T-helper 1 cell (primary cell): Measurements from ENCODE around the gene AKT1S1.

ENCODE experiments used
- DNase-seq, 5 donors: peaks; one replicate each; pipeline ENCODE4 v3.0.0-alpha.2; 2012 to 2020

Gene AKT1S1

GRCh38 chr19:49866933-49867782 lies 10.0 kb downstream of the AKT1S1 start, which contains the start of gene PNKP:
Gene PNKP (minus strand): TSS chr19:49867576. CDS start chr19:49867204, 372 bp downstream.
- peak; percentile 63 to 93 (median 82) for DNase-seq

DNA sequence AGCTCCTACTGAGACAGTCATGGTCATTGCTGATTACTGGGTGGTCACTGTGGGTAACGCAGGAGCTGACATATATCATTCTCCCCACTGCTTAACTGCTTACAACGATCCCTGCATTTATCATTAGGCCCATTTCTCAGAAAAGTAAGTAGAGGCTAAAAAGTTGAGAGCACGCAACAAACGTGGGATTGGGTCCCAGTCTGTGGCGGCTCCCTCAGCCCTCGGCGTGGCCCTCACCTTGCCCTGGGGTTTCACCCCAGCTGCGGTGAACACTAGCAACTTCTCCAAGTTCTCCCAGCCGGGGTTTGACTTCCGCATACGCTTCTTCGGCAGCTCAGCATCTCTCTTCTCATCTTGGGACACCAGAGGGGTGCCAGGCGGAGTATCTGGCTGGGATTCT lies 12.3 kb downstream of the AKT1S1 start:
- no peak for DNase-seq

DNA sequence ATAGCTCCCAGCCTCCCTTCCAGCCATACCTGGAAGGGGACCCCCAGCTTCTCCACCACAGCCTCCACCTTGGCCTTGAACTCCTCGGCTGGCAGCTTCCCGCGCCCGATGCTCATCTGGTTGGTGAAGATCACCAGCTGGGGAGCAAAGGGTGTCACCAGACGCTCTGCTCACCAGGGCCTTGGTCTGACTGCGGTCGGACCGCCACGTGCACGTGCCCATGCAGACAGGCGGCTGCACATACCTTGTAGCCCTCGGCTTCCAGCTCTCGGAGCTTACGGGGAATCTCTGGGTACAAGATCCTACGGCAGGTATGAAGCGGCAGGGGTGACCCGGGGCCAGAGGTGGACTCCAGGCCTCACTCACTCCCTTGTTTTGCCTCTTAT lies 13.2 kb downstream of the AKT1S1 start:
- DNase-seq = no peak

GRCh38 chr19:49863254-49863934 lies 13.8 kb downstream of the AKT1S1 start:
- no peak for DNase-seq

DNA sequence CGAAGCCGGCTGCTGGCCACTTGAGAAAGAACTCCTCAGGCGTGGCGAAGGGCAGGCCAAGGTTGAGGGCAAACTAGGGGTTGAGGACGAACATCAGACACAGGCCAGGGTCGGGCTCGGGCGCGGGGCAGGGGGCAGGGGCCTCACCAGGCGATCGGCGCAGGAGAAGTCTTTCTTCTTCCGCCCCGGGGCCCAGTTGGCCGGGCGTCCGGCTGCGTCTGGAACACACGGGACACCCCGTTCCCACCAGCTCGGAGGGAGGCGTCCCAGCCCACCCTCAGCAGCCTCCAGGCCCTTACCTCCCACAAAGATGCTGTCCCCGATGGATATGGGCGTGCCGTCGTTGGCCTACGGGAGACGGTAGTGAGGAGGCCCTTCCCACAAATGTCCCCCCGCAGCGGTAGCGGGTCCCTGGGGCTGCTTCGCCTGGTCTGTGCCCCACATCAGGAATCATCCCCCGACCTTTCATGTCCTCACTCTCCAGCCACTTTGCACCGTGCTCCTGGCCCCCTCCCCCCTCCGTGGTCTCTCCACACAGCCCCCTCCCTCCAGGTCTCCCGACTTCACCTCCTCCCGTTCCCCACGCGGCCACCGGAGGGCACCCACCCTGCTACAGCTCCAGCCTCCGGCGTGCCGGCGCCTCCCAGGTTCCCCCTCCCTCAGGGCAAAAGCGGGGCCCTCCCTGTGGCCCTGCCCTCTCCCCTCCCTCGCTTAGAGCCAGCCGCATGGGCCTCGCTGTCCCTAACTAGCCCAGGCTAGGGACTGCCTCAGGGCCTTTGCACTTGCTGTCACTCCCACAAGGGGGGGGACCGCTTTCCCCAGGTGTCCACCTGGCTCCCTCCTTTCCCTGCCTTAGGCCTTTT lies 14.5 kb downstream of the AKT1S1 start:
- DNase-seq = no peak

- DNase-seq = no peak
Measured at GRCh38 chr19:49861541-49862378, 15.4 kb downstream of the AKT1S1 start.

DNA sequence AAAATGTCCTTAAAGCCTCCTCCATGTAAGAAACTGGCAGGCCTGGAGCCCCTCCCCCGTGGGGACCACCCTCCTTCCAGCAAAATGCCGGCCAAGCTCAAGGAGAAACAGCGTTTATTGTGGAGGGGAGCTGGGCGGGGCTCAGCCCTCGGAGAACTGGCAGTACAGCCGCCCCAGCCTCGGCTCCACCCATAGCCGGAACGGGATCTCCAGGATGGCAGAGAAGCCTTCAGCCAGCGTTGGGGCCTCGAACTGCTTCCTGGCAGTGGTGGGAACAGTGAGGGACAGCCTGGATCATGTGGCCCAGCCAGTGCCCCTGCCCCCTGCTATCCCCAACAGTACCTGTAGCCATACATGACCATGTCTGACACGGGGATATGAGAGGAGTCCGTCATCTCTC lies 16.0 kb downstream of the AKT1S1 start:
- no peak for DNase-seq

- no peak for DNase-seq
Measured at GRCh38 chr19:49860336-49861102, 16.6 kb downstream of the AKT1S1 start.

GRCh38 chr19:49859682-49860335 lies 17.3 kb downstream of the AKT1S1 start:
- no peak for DNase-seq

DNA sequence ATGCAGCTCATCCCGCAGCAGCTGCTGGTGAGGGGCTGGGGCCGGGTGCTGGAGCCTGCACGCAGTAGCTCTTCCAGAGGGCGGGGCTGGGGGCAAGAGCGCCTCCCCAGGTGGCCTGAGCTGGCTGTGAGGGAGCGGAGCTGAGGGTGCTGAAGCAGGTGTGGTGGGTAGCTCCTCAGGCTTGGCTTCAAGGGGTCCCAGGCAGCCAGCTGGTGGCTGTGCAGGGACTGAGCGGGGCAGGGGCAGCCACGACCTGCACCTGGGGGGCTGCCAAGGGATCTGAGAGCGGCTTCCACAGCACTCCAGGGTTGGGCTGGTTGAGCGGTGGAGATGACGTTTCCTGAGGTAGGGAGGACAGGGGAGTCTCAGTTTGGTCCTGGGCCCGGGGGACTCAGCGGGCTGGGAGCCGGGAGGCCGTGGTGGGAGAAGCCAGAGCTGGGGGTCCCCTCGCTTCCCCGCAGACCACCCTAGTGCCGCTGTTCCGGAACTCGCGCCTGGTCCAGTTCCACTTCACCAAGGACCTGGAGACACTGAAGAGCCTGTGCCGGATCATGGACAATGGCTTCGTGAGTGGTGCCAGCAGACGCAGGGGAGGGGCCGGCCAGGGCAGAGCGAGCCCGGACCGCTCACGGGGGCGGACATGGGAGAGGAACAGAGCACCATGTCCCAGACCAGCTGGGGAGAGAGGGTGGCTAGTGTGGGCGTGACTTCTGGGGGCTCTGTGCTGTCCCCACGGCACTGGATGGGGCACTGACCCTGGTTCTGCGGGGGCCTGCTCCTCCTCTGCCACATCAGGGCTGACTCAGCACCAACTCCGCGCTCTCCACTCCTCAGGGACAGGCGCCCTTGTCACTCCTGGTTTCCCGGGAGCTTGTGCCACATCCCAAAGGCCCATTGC lies 18.8 kb downstream of the AKT1S1 start:
- DNase-seq = no peak

DNA sequence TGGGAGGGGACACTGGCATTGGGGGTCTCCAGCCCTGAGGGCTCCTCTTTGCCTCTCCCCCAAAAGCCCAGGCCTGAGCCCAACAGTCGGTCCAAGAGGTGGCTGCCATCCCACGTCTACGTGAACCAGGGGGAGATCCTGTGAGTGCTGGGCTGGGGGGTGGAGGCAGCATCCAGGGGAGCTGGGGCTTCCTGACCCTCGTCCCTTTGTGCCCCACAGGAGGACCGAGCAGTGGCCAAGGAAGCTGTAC lies 19.4 kb downstream of the AKT1S1 start:
- DNase-seq = no peak

DNA sequence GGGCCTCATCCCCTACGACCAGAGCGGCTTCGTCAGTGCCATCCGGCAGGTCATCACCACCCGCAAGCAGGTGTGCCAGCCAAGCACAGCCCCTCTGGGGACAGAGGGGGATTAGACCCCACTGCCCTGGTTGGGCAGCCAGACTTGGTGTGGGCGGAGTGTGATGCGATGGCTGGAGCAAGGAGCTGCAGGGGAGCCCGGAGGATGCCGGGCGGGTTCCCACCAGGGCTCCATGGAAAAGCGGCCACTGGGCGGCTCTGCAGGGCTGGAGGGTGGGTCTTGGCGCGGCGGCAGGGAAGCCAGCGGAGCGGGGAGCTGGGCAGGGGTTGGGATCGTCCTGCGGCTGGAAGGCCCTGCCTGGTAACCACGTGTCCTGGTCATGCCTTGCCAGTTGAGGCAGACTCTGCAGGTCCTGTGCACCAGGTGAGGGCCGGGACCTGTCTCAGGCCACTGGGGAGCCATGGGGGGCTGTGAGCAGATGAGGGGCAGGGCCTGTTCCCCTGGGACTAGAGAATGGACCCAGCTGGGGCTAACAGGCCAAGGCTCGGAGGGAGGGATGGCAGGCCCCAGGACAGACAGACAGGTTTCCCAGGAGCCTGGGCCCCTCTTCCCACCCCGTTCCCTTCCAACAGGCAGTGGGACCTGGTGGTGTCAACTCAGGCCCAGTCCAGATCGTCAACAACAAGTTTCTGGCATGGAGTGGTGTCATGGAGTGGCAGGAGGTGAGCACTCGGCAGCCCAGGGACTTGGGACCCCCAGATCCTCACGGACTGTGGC lies 19.9 kb downstream of the AKT1S1 start:
- no peak for DNase-seq

DNA sequence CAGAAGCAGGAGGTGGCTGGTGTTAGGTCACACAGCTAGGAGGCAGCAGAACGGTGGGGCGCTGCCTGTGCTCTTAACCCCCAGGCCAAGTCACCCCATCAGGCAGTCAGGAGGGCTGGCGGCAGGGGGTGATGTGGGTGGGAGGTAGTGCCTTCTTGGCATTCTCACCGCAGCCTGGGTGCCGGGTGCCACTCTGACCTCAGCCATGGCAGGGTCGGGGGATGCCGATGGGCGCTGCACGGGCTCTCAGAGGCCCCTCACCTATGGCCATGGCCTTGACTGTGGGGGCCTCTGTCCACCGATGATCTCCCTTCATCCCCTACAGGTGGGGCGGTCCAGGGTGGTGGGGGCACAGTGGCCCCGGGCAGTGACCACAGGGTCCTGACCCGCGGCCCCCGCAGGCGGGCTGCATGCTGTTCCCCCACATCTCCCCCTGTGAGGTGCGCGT lies 20.6 kb downstream of the AKT1S1 start:
- DNase-seq = no peak

DNA sequence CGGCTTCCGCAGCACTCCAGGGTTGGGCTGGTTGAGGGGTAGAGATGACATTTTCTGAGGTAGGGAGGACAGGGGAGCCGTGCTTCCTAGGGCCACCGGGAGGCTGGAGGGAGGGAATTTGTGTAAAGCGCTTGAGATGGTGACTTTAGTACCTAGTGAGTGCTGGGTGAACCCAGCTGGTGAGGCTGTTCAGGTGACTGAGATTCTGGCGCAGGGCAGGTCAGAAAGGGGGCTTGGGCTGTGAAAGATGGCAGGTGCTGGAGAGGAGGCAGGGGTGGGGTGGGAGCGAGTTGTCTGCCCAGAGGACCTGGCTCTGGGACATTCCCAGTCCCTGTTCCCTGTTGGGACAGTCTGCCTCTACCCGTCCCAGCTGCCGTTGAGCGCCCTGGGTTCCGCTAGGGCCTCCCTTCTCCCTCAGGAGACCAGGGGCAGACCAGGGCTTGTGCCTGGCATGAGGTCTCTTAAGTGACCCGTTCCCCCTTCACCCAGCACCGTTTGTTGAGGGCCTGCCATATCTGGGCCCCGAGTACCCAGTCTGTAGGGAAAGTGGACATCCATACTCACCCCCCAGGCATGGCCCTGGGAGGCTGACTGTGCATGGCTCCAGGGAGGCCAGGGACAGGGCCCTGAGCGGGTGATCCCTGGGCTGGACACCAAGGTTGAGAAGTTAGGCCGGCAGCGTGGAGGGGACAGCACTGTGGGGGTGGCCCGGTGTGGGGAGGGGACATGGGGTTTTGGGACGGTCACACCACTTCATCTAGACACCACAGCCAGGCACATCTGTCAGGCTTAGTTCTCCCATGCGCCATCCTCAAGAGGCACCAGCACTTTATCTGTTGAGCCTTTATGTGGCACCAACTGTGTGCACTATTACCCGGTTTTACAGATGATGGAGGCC lies 21.2 kb downstream of the AKT1S1 start:
- no peak for DNase-seq

DNA sequence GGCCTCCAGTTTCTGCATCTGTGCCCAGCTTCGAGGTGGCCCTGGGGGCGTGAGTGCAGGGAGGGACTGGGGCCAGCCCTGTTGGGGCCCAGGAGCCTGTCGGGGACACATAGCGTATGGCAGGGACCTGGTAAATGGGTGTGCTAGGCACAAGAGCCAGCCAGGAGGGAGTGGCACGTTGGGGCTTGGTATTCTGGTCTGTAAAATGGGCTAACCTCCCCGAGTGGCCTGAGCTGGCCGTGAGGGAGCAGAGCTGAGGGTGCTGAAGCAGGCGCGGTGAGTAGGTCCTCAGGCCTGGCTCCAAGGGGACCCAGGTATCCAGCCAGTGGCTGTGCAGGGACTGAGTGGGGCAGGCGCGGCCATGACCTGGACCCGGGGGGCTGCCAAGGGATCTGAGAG lies 21.9 kb downstream of the AKT1S1 start:
- no peak for DNase-seq

DNA sequence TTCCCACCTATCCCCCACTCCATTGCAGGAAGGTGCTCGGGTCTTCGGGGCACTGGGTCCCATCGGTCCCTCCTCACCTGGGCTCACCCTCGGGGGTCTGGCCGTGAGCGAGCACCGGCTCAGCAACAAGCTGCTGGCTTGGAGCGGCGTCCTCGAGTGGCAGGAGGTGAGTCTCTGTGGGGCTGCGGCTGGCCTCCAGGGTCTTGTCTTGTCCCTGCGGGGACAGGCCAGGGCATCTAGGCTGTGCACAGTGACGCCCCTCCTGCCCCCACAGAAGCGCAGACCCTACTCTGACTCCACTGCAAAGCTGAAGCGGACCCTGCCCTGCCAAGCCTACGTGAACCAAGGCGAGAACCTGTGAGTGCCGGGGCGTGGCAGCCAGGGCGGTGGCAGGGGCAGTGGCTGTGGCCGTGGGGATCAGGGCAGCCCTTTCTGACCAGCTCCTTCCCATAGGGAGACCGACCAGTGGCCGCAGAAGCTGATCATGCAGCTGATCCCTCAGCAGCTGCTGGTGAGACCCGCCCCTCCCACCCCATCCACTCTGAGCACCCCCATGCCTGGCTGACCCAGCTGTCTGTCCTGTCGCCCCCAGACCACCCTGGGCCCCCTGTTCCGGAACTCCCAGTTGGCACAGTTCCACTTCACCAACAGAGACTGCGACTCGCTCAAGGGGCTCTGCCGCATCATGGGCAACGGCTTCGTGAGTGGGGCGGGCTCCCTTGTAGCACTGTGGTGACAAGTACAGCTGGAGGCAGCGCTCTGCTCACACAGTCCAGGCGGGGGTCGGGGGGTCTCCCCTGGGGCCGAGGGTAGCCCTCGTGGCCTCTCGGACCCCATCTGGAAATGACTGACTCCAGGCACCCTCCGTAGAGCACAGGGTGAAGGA lies 22.5 kb downstream of the AKT1S1 start:
- DNase-seq = no peak

GRCh38 chr19:49853852-49854377 lies 23.2 kb downstream of the AKT1S1 start:
- DNase-seq = no peak
